GM12864 (cell line): ENCODE measurements around the gene CDON.

Experiments used
- DNase-seq: peaks from one replicate; pipeline ENCODE4 v3.0.0-alpha.2; 2011; ENCODE audit warnings: low read depth
- H3K4me3 ChIP-seq: 2 replicates; pipeline ENCODE4 v1.5.1; 2011; ENCODE audit warnings: mild to moderate bottlenecking, low read depth, low read length, control low read depth
- CTCF ChIP-seq: IDR thresholded peaks from 2 replicates; pipeline ENCODE4 v1.5.1; 2011; ENCODE audit warnings: low read depth, mild to moderate bottlenecking, moderate library complexity, low read length, control low read depth, inconsistent platforms; ENCODE audit errors: missing control alignments

The CDON gene

GRCh38 chr11:125933030-125933813 lies 129.4 kb downstream of the CDON start:
- no peak overlapping the region for H3K4me3 ChIP-seq
- no peak for TF ChIP-seq CTCF
- DNase-seq = no peak

- TF ChIP-seq CTCF = no peak
- DNase-seq = no peak
Observed at GRCh38 chr11:125932301-125932700, 130.4 kb downstream of the CDON start.

GRCh38 chr11:125931668-125932067 lies 131.0 kb downstream of the CDON start:
- H3K4me3 ChIP-seq = no peak overlapping the region
- DNase-seq = no peak
- TF ChIP-seq CTCF = no peak

More at GRCh38 chr11:125932301-125932700, 130.4 kb downstream of the CDON start:
- no peak overlapping the region for H3K4me3 ChIP-seq

GRCh38 chr11:125931116-125931515 lies 131.6 kb downstream of the CDON start:
- H3K4me3 ChIP-seq = no peak overlapping the region
- TF ChIP-seq CTCF = no peak
- no peak for DNase-seq

- TF ChIP-seq CTCF = no peak
- H3K4me3 ChIP-seq = no peak overlapping the region
- DNase-seq = no peak
Observed at GRCh38 chr11:125930076-125930450, 132.6 kb downstream of the CDON start.

- no peak for TF ChIP-seq CTCF
- no peak overlapping the region for H3K4me3 ChIP-seq
- no peak for DNase-seq
Observed at GRCh38 chr11:125929445-125930075, 133.1 kb downstream of the CDON start.
